Tibial artery (tissue), 4 donors: ENCODE results near the gene PKP4.

Experiments used
- DNase-seq, 2 donors: peaks; one replicate each; pipeline ENCODE4 v3.0.0-alpha.2; 2019
- H3K27ac ChIP-seq, 2 donors: fragments of 200-600 bp; sonication (generic) in 1 of 2; 1 replicate in 1 of 2; 2 replicates in 1 of 2; pipeline ENCODE4 v1.5.1; 2018 to 2019; ENCODE audit warnings: mild to moderate bottlenecking in 1 of 2
- H3K27me3 ChIP-seq, 2 donors: fragments of 200-600 bp; sonication (generic) in 1 of 2; one replicate each; pipeline versions ENCODE4 v1.5.1 to v1.6.0; 2016 to 2019
- H3K36me3 ChIP-seq, 3 donors: fragments of 200-600 bp; sonication (generic) in 2 of 3; one replicate each; pipeline ENCODE4 v1.5.1; 2016 to 2019; ENCODE audit warnings: mild to moderate bottlenecking in 2 of 3
- H3K4me1 ChIP-seq, 4 donors: fragments of 200-600 bp; sonication (generic) in 2 of 4; 1 replicate in 3 of 4; 2 replicates in 1 of 4; pipeline ENCODE4 v1.5.1; 2016 to 2019
- H3K4me3 ChIP-seq, 2 donors: fragments of 200-600 bp; sonication (generic) in 1 of 2; 1 replicate in 1 of 2; 2 replicates in 1 of 2; pipeline ENCODE4 v1.5.1; 2018 to 2019; ENCODE audit warnings: mild to moderate bottlenecking in 2 of 2
- H3K9me3 ChIP-seq, 3 donors: fragments of 200-600 bp; sonication (generic) in 1 of 3; one replicate each; pipeline ENCODE4 v1.5.1; 2016 to 2019
- CTCF ChIP-seq, 2 experiments: fragments of 200-600 bp in 1 of 2; fragments of 450-650 bp in 1 of 2; IDR thresholded peaks; one replicate each; pipeline ENCODE4 v1.5.1; 2017 to 2019; ENCODE audit warnings: antibody characterized with exemption in 2 of 2, mild to moderate bottlenecking in 1 of 2, moderate library complexity in 1 of 2
- intact Hi-C: fragments of 100-400 bp; cut with DNase I; formaldehyde crosslinking; loops from one replicate; pipeline ENCODE4 v1.15.0; 2023; ENCODE audit warnings: low total_unique reads

The PKP4 gene

DNA sequence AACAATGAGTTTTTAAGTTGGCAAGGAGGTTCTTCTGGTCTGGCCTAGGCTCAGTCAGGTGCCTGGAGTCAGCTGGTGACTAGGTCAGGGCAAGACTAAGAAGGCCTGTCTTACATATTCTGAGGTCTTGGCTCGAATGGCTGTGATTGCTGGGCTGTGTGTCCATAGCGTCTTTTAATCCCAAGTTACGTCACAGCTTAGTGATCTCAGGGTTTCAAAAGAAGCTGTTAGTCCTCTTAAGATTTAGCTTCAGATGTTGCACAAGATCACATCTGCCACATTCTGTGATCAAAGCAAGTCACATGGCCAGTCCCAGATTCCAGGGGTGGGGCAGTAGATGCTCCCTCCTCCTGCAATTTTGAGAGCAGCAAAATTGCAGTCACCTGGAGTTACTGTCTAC is 61.3 kb downstream of the PKP4 start:
- intact Hi-C loops = no loop called here
- Histone ChIP-seq H3K9me3 (no peaks in the 10 kb centered on the region), H3K4me1 (no peaks in the 10 kb centered on the region), H3K27ac (no peak overlapping the region), H3K4me3 (no peak overlapping the region), H3K27me3 (no peaks in the 10 kb centered on the region), H3K36me3 (no peaks in the 10 kb centered on the region)
- no peak for DNase-seq
- no peak for TF ChIP-seq CTCF (IDR thresholded peaks at IDR 0.05)

DNA sequence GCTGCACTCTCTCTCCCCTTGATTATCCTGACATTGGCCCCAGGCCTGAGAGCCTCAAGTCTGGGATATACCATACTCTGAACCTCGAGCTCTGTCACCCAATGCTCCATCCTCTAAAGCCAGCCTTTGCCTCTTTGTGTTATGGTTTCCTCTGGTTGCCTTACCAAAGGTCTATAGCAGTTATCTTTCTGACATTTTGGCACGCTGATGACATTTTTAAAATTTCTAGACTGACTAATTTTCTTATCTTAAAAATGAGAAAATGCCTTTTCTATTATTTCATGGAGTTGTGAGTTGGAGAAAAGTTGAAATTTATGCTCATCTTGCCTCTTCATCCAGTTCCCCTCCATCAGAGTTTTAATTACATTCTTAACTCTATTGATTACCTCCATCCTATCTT is 62.7 kb downstream of the PKP4 start:
- H3K9me3 ChIP-seq = no peaks in the 10 kb centered on the region
- H3K36me3 ChIP-seq = no peaks in the 10 kb centered on the region
- DNase-seq = no peak
- intact Hi-C loops = no loop called here
- no peak for TF ChIP-seq CTCF (IDR thresholded peaks at IDR 0.05)
- H3K4me3 ChIP-seq = no peak overlapping the region
- no peak overlapping the region for H3K27ac ChIP-seq
- no peaks in the 10 kb centered on the region for H3K4me1 ChIP-seq
- no peaks in the 10 kb centered on the region for H3K27me3 ChIP-seq

- no peak for DNase-seq
- Histone ChIP-seq H3K27me3 (no peaks in the 10 kb centered on the region), H3K4me1 (no peaks in the 10 kb centered on the region), H3K36me3 (no peaks in the 10 kb centered on the region), H3K27ac (peak overlapping the region in 1 of 2 donors; percentile 3), H3K4me3 (no peak overlapping the region), H3K9me3 (no peaks in the 10 kb centered on the region)
- intact Hi-C loops = no loop called here
- no peak for TF ChIP-seq CTCF (IDR thresholded peaks at IDR 0.05)
These were observed 72.9 kb downstream of the PKP4 start for GRCh38 chr2:158529379-158530259.

- DNase-seq = no peak
These were observed 74.1 kb downstream of the PKP4 start for GRCh38 chr2:158530829-158531228.

GRCh38 chr2:158533009-158533408 is 76.3 kb downstream of the PKP4 start:
- no peaks in the 10 kb centered on the region for H3K36me3 ChIP-seq
- H3K4me3 ChIP-seq = no peak overlapping the region
- no peak for DNase-seq
- no peak for TF ChIP-seq CTCF (IDR thresholded peaks at IDR 0.05)
- no peaks in the 10 kb centered on the region for H3K27me3 ChIP-seq
- H3K27ac ChIP-seq = no peak overlapping the region
- intact Hi-C loops = no loop called here
- H3K9me3 ChIP-seq = no peaks in the 10 kb centered on the region
- no peaks in the 10 kb centered on the region for H3K4me1 ChIP-seq

More at GRCh38 chr2:158530829-158531228, 74.1 kb downstream of the PKP4 start:
- TF ChIP-seq CTCF (IDR thresholded peaks at IDR 0.05) = no peak
- H3K4me1 ChIP-seq = no peaks in the 10 kb centered on the region
- H3K4me3 ChIP-seq = no peak overlapping the region
- no peaks in the 10 kb centered on the region for H3K27me3 ChIP-seq
- H3K9me3 ChIP-seq = no peaks in the 10 kb centered on the region
- no peak overlapping the region for H3K27ac ChIP-seq
- H3K36me3 ChIP-seq = no peaks in the 10 kb centered on the region
- intact Hi-C loops = no loop called here
